DND-41 (cell line): Measurements from ENCODE around the gene TAP1.

Experiments used
- ATAC-seq: fragments of 200-7000 bp; cut with Tn5 transposase; 3 replicates; pipeline ENCODE4 v1.9.1; 2021; ENCODE audit warnings: low read depth; ENCODE audit not compliant: insufficient read depth
- DNase-seq: peaks from one replicate; pipeline ENCODE4 v3.0.0-alpha.2; 2020
- H2AFZ ChIP-seq: 2 replicates; pipeline ENCODE4 v1.6.0; 2012; ENCODE audit warnings: low read depth, low read length
- H3K27ac ChIP-seq: 2 replicates; pipeline ENCODE4 v1.5.1; 2012; ENCODE audit warnings: low read length, inconsistent platforms
- H3K27me3 ChIP-seq: fragments of 200-600 bp; sonication (generic); 2 replicates; pipeline ENCODE4 v1.6.0; 2012; ENCODE audit warnings: low read length, mild to moderate bottlenecking, inconsistent platforms; ENCODE audit not compliant: insufficient read depth, poor library complexity
- H3K36me3 ChIP-seq: 2 replicates; pipeline ENCODE4 v1.5.1; 2012; ENCODE audit warnings: low read length, inconsistent platforms; ENCODE audit not compliant: insufficient read depth
- H3K4me1 ChIP-seq: 2 replicates; pipeline ENCODE4 v1.5.1; 2012; ENCODE audit warnings: mild to moderate bottlenecking, low read length; ENCODE audit not compliant: insufficient read depth
- H3K4me2 ChIP-seq: 2 replicates; pipeline ENCODE4 v1.6.0; 2012; ENCODE audit warnings: mild to moderate bottlenecking, moderate library complexity, low read length, inconsistent platforms; ENCODE audit not compliant: insufficient read depth
- H3K4me3 ChIP-seq, 2 experiments: fragments of 200-600 bp in 1 of 2; shearing (Covaris generic) in 1 of 2; 2 replicates each; pipeline ENCODE4 v1.5.1; 2012 to 2016; ENCODE audit warnings: inconsistent platforms in 2 of 2, low read length in 2 of 2, mild to moderate bottlenecking in 2 of 2, low read depth in 1 of 2, moderate library complexity in 1 of 2
- H3K79me2 ChIP-seq: 2 replicates; pipeline ENCODE4 v1.6.0; 2012; ENCODE audit warnings: low read length, inconsistent platforms; ENCODE audit not compliant: insufficient read depth
- H3K9ac ChIP-seq: 2 replicates; pipeline ENCODE4 v1.6.0; 2012; ENCODE audit warnings: low read depth, mild to moderate bottlenecking, inconsistent platforms, low read length, moderate library complexity
- H3K9me3 ChIP-seq: 2 replicates; pipeline ENCODE4 v1.5.1; 2012; ENCODE audit warnings: low read length, moderate library complexity, mild to moderate bottlenecking, inconsistent platforms; ENCODE audit not compliant: insufficient read depth, severe bottlenecking
- H4K20me1 ChIP-seq: 2 replicates; pipeline ENCODE4 v1.6.0; 2012; ENCODE audit warnings: low read length; ENCODE audit not compliant: insufficient read depth
- CTCF ChIP-seq: IDR thresholded peaks from 2 replicates; pipeline ENCODE4 v1.5.1; 2012; ENCODE audit warnings: borderline replicate concordance, low read length, moderate library complexity, mild to moderate bottlenecking; ENCODE audit not compliant: poor library complexity, severe bottlenecking; ENCODE audit errors: extremely low read depth
- EZH2 ChIP-seq: IDR thresholded peaks from 3 replicates; pipeline ENCODE4 v1.6.1; 2012; ENCODE audit warnings: borderline replicate concordance, low read depth, mild to moderate bottlenecking, moderate library complexity, low read length, inconsistent platforms; ENCODE audit not compliant: severe bottlenecking

The TAP1 gene

GRCh38 chr6:32854376-32855178 lies 1.1 kb upstream of the TAP1 start:
- no peaks in the 10 kb centered on the region for H3K27me3 ChIP-seq
- H3K27ac ChIP-seq: peak overlapping the region; percentile 98
- peaks cover 33% of the 10 kb centered on the region for H3K4me1 ChIP-seq
- peak overlapping the region; percentile 83 for H3K9ac ChIP-seq
- ATAC-seq (peak; percentile 64), DNase-seq (peak; percentile 84)
- peaks cover 29% of the 10 kb centered on the region for H3K79me2 ChIP-seq
- no peaks in the 10 kb centered on the region for H4K20me1 ChIP-seq
- peak overlapping the region; percentile 75 for H3K4me2 ChIP-seq
- peak overlapping the region; percentile 55 to 79; a peak in 3 of 4 replicates for H3K4me3 ChIP-seq
- peak overlapping the region; percentile 91 for H2AFZ ChIP-seq
- no peak for TF ChIP-seq EZH2
- peak; percentile 11 for TF ChIP-seq CTCF
- no peaks in the 10 kb centered on the region for H3K9me3 ChIP-seq
- H3K36me3 ChIP-seq: peaks cover 43% of the 10 kb centered on the region

- Histone ChIP-seq H3K79me2 (peaks cover 29% of the 10 kb centered on the region), H3K9me3 (no peaks in the 10 kb centered on the region), H4K20me1 (no peaks in the 10 kb centered on the region), H3K36me3 (peaks cover 38% of the 10 kb centered on the region), H3K4me1 (peaks cover 33% of the 10 kb centered on the region), H3K27ac (peak overlapping the region; percentile 98), H2AFZ (peak overlapping the region; percentile 91), H3K9ac (peak overlapping the region; percentile 83), H3K4me2 (peak overlapping the region; percentile 75), H3K27me3 (no peaks in the 10 kb centered on the region), H3K4me3 (peak overlapping the region; percentile 55 to 79)
- TF ChIP-seq EZH2 (no peak), CTCF (no peak)
- DNase-seq: peak; percentile 56
- ATAC-seq: peak; percentile 34
Observed at GRCh38 chr6:32852844-32853540, 512 bp downstream of the TAP1 start.

GRCh38 chr6:32852018-32852843 lies 1.3 kb downstream of the TAP1 start:
- DNase-seq (no peak), ATAC-seq (no peak)
- peak overlapping the region in 1 of 2 experiments; percentile 79; a peak in 3 of 4 replicates for H3K4me3 ChIP-seq
- no peaks in the 10 kb centered on the region for H4K20me1 ChIP-seq
- H3K4me2 ChIP-seq: peak overlapping the region; percentile 75
- H3K9me3 ChIP-seq: no peaks in the 10 kb centered on the region
- peak overlapping the region; percentile 83 for H3K9ac ChIP-seq
- H3K79me2 ChIP-seq: peaks cover 30% of the 10 kb centered on the region
- H3K36me3 ChIP-seq: peaks cover 38% of the 10 kb centered on the region
- H3K27me3 ChIP-seq: no peaks in the 10 kb centered on the region
- peaks cover 33% of the 10 kb centered on the region for H3K4me1 ChIP-seq
- 0 out of 2 replicates have a peak overlapping the region, but pooled peaks have one; percentile 91 for H2AFZ ChIP-seq
- peak overlapping the region; percentile 15; the same call in 1 of the 2 replicates for H3K27ac ChIP-seq
- TF ChIP-seq CTCF (no peak), EZH2 (no peak)
